ENCODE data around the gene FAM168A.

The FAM168A gene

GRCh38 chr11:73381589-73381988 lies 216.3 kb downstream of the FAM168A start:
- Histone ChIP-seq H3K4me2 (ENCODE audit: low read length) (no peak overlapping the region), H3K27me3 (ENCODE audit: low read depth, low read length) (no peaks in the 10 kb centered on the region), H2AFZ (ENCODE audit: low read depth, low read length) (no peak overlapping the region), H3K9ac (ENCODE audit: low read length) (no peak overlapping the region), H3K4me3 (ENCODE audit: low read length) (no peak overlapping the region), H3K4me1 (ENCODE audit: low read length) (peaks cover 70% of the 10 kb centered on the region), H3K36me3 (replicated peaks; ENCODE audit: low read depth, low read length) (no peaks in the 10 kb centered on the region), H4K20me1 (ENCODE audit: insufficient read depth, low read length) (peaks cover 57% of the 10 kb centered on the region), H3K27ac (ENCODE audit: low read length) (no peak overlapping the region), H3K9me3 (ENCODE audit: insufficient read depth, low read length) (no peaks in the 10 kb centered on the region), H3K79me2 (ENCODE audit: low read length) (peaks cover 100% of the 10 kb centered on the region)
- no peak for TF ChIP-seq EZH2phosphoT487 (IDR thresholded peaks at IDR 0.05; ENCODE audit: low read depth)

- H4K20me1 ChIP-seq (ENCODE audit: insufficient read depth, low read length): peaks cover 57% of the 10 kb centered on the region
- H3K27ac ChIP-seq (ENCODE audit: low read length): no peak overlapping the region
- H3K9me3 ChIP-seq (ENCODE audit: insufficient read depth, low read length): no peaks in the 10 kb centered on the region
- peaks cover 97% of the 10 kb centered on the region for H3K79me2 ChIP-seq (ENCODE audit: low read length)
- no peak for TF ChIP-seq CTCF (IDR thresholded peaks at IDR 0.05; ENCODE audit: low read depth, low read length)
- TF ChIP-seq EZH2phosphoT487 (IDR thresholded peaks at IDR 0.05; ENCODE audit: low read depth): no peak
- no peaks in the 10 kb centered on the region for H3K36me3 ChIP-seq (replicated peaks; ENCODE audit: low read depth, low read length)
- no peak overlapping the region for H3K9ac ChIP-seq (ENCODE audit: low read length)
- H3K4me3 ChIP-seq (ENCODE audit: low read length): no peak overlapping the region
- H3K4me1 ChIP-seq (ENCODE audit: low read length): peaks cover 64% of the 10 kb centered on the region
- no peak overlapping the region for H2AFZ ChIP-seq (ENCODE audit: low read depth, low read length)
- no peak overlapping the region for H3K4me2 ChIP-seq (ENCODE audit: low read length)
- H3K27me3 ChIP-seq (ENCODE audit: low read depth, low read length): no peaks in the 10 kb centered on the region
Observed at GRCh38 chr11:73380897-73381410, 217.0 kb downstream of the FAM168A start.

- H3K4me1 ChIP-seq (ENCODE audit: low read length): peaks cover 64% of the 10 kb centered on the region
- peaks cover 90% of the 10 kb centered on the region for H3K79me2 ChIP-seq (ENCODE audit: low read length)
- no peak overlapping the region for H3K27ac ChIP-seq (ENCODE audit: low read length)
- no peak overlapping the region for H3K9ac ChIP-seq (ENCODE audit: low read length)
- no peaks in the 10 kb centered on the region for H3K36me3 ChIP-seq (replicated peaks; ENCODE audit: low read depth, low read length)
- H2AFZ ChIP-seq (ENCODE audit: low read depth, low read length): no peak overlapping the region
- H3K27me3 ChIP-seq (ENCODE audit: low read depth, low read length): no peaks in the 10 kb centered on the region
- TF ChIP-seq CTCF (IDR thresholded peaks at IDR 0.05; ENCODE audit: low read depth, low read length) (no peak), EZH2phosphoT487 (IDR thresholded peaks at IDR 0.05; ENCODE audit: low read depth) (no peak)
- H3K4me2 ChIP-seq (ENCODE audit: low read length): no peak overlapping the region
- H3K4me3 ChIP-seq (ENCODE audit: low read length): no peak overlapping the region
- H3K9me3 ChIP-seq (ENCODE audit: insufficient read depth, low read length): no peaks in the 10 kb centered on the region
- H4K20me1 ChIP-seq (ENCODE audit: insufficient read depth, low read length): peaks cover 57% of the 10 kb centered on the region
Observed at GRCh38 chr11:73380331-73380730, 217.6 kb downstream of the FAM168A start.

- no peak overlapping the region for H3K4me2 ChIP-seq (ENCODE audit: low read length)
- no peak for TF ChIP-seq CTCF (IDR thresholded peaks at IDR 0.05; ENCODE audit: low read depth, low read length)
- TF ChIP-seq EZH2phosphoT487 (IDR thresholded peaks at IDR 0.05; ENCODE audit: low read depth): no peak
- peaks cover 54% of the 10 kb centered on the region for H3K4me1 ChIP-seq (ENCODE audit: low read length)
- no peak overlapping the region for H3K9ac ChIP-seq (ENCODE audit: low read length)
- H3K36me3 ChIP-seq (replicated peaks; ENCODE audit: low read depth, low read length): no peaks in the 10 kb centered on the region
- peaks cover 80% of the 10 kb centered on the region for H3K79me2 ChIP-seq (ENCODE audit: low read length)
- H3K27ac ChIP-seq (ENCODE audit: low read length): no peak overlapping the region
- H2AFZ ChIP-seq (ENCODE audit: low read depth, low read length): no peak overlapping the region
- H3K4me3 ChIP-seq (ENCODE audit: low read length): no peak overlapping the region
- H3K27me3 ChIP-seq (ENCODE audit: low read depth, low read length): no peaks in the 10 kb centered on the region
- no peaks in the 10 kb centered on the region for H3K9me3 ChIP-seq (ENCODE audit: insufficient read depth, low read length)
- H4K20me1 ChIP-seq (ENCODE audit: insufficient read depth, low read length): peaks cover 57% of the 10 kb centered on the region
Observed at GRCh38 chr11:73379189-73379880, 218.6 kb downstream of the FAM168A start.

All from OCI-LY3 (cell line).